Measurements from ENCODE around the gene VAV1. TPM values are rescaled to one million over a fixed set of nuclear protein-coding genes. Genes with fewer than 3 reads are reported as not detected.

VAV1 gene
- total and polyA plus RNA-seq, 2 of the 8 experiments (the other 6 are each of a cell fraction or from before 2014, with no cell fraction given) = 0.21 to 0.22 TPM

DNA sequence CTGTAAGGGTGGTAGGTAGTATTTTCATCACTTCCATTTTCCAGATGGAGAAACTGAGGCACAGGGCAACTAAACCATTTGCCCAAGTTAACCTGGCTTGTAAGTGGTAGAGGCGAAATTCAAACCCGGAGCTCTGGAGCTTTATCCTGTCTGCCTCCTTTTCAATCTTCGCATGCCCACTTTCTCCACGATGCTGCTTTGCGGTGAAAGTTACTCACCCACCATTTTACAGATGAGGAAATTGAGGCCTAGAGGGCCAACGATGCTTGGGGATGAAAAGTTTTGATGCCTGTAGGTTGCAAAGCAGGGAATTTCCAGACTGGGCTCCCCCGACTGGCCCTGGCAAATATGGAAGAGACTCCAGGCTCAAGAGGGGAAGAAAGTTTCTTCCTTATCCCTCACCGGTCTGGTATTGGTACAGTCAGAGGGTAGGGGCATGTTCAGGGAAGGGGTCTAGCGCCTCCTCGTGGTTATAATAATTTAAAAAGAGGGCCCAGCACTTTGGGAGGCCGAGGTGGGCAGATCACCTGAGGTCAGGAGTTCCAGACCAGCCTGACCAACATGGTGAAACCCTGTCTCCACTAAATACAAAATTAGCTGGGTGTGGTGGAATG, 3.4 kb upstream of the VAV1 start (continued):
- TF ChIP-seq ASH2L (IDR thresholded peaks at IDR 0.05; ENCODE audit: low read length) (no peak), SUZ12 (IDR thresholded peaks at IDR 0.05; ENCODE audit: low read length) (no peak), BCL11A (IDR thresholded peaks at IDR 0.05; ENCODE audit: low read depth in 2 of 2, low read length in 2 of 2) (no peak), NRF1 (IDR thresholded peaks at IDR 0.05; ENCODE audit: low read depth, low read length) (no peak), SRF (IDR thresholded peaks at IDR 0.05; ENCODE audit: low read depth, low read length) (no peak), TEAD4 (IDR thresholded peaks at IDR 0.05; ENCODE audit: low read depth, low read length) (no peak), CBX5 (IDR thresholded peaks at IDR 0.05; ENCODE audit: low read depth, low read length) (no peak), CBX8 (IDR thresholded peaks at IDR 0.05; ENCODE audit: borderline replicate concordance, low read depth, low read length) (no peak), KDM5A (IDR thresholded peaks at IDR 0.05; ENCODE audit: low read length) (no peak), CHD2 (IDR thresholded peaks at IDR 0.05; ENCODE audit: low read length) (no peak), SIX5 (IDR thresholded peaks at IDR 0.05; ENCODE audit: low read depth, low read length) (no peak)
- TF ChIP-seq, protein P1, sequence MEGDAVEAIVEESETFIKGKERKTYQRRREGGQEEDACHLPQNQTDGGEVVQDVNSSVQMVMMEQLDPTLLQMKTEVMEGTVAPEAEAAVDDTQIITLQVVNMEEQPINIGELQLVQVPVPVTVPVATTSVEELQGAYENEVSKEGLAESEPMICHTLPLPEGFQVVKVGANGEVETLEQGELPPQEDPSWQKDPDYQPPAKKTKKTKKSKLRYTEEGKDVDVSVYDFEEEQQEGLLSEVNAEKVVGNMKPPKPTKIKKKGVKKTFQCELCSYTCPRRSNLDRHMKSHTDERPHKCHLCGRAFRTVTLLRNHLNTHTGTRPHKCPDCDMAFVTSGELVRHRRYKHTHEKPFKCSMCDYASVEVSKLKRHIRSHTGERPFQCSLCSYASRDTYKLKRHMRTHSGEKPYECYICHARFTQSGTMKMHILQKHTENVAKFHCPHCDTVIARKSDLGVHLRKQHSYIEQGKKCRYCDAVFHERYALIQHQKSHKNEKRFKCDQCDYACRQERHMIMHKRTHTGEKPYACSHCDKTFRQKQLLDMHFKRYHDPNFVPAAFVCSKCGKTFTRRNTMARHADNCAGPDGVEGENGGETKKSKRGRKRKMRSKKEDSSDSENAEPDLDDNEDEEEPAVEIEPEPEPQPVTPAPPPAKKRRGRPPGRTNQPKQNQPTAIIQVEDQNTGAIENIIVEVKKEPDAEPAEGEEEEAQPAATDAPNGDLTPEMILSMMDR (IDR thresholded peaks at IDR 0.05; ENCODE audit: control extremely low read depth in 1 of 3, insufficient read depth in 1 of 3, low read depth in 1 of 3, low read length in 3 of 3) = peak; percentile 17 to 61 (median 53)

Data from H1 (cell line).